Stimulated activated CD8-positive, alpha-beta memory T cell treated with anti-CD3 and anti-CD28 coated beads, Interleukin-4, amount 100 ng/mL, for 48 hours (primary cell): Measurements from ENCODE around the gene PHB1.
A peak's percentile ranks its signal among the peaks of the same experiment; 100 is the strongest.
"Not testable (repeated sequence)": the region's sequence is repeated elsewhere in the genome, so short reads cannot be mapped to it uniquely, and the experiment has no call there.

Source experiments
- DNase-seq: peaks from one replicate; pipeline ENCODE4 v3.0.0-alpha.2; 2020

Gene PHB1

GRCh38 chr17:49439305-49439672 is 24.6 kb upstream of the PHB1 start:
- no peak for DNase-seq

- no peak for DNase-seq
Measured at GRCh38 chr17:49438436-49439278, 24.0 kb upstream of the PHB1 start.

GRCh38 chr17:49437696-49438435 is 23.2 kb upstream of the PHB1 start:
- no peak for DNase-seq

- no peak for DNase-seq
Measured at GRCh38 chr17:49436174-49436573, 21.5 kb upstream of the PHB1 start.

- no peak for DNase-seq
Measured at GRCh38 chr17:49435671-49436029, 21.0 kb upstream of the PHB1 start.

- DNase-seq, result peak; percentile 76
Measured at GRCh38 chr17:49434821-49435670, 20.4 kb upstream of the PHB1 start.

GRCh38 chr17:49433000-49433694 is 18.5 kb upstream of the PHB1 start:
- DNase-seq, result no peak

GRCh38 chr17:49431743-49432142 is 17.1 kb upstream of the PHB1 start:
- DNase-seq, result no peak

- DNase-seq, result no peak
Measured at GRCh38 chr17:49425004-49425286, 10.3 kb upstream of the PHB1 start.

- DNase-seq, result not testable (repeated sequence)
Measured at GRCh38 chr17:49424276-49425003, 9.8 kb upstream of the PHB1 start.

- DNase-seq, result no peak
Measured at GRCh38 chr17:49422714-49423113, 8.0 kb upstream of the PHB1 start.

GRCh38 chr17:49419761-49420160 is 5.1 kb upstream of the PHB1 start:
- not testable (repeated sequence) for DNase-seq

- not testable (repeated sequence) for DNase-seq
Measured at GRCh38 chr17:49418754-49419740, 4.4 kb upstream of the PHB1 start.

- no peak for DNase-seq
Measured at GRCh38 chr17:49414271-49414621, 436 bp downstream of the PHB1 start.

- no peak for DNase-seq
Measured at GRCh38 chr17:49409066-49409465, 5.6 kb downstream of the PHB1 start.

GRCh38 chr17:49407981-49408501 is 6.6 kb downstream of the PHB1 start:
- DNase-seq, result peak; percentile 93

- no peak for DNase-seq
Measured at GRCh38 chr17:49407086-49407485, 7.6 kb downstream of the PHB1 start.

GRCh38 chr17:49406421-49407061 is 8.1 kb downstream of the PHB1 start:
- DNase-seq, result no peak

- DNase-seq, result peak; percentile 19
Measured at GRCh38 chr17:49404906-49405305, 9.8 kb downstream of the PHB1 start.

GRCh38 chr17:49404361-49404760 is 10.3 kb downstream of the PHB1 start:
- peak; percentile 28 for DNase-seq
